Brain microvascular endothelial cell (primary cell): ENCODE data around the gene CFH.

Experiments used
- DNase-seq: peaks from one replicate; pipeline ENCODE4 v3.0.0-alpha.2; 2020
- H3K27ac ChIP-seq: fragments of 250-450 bp; sonication (Bioruptor Pico); 2 replicates; pipeline ENCODE4 v1.5.1; 2020; ENCODE audit warnings: mild to moderate bottlenecking, moderate library complexity
- H3K27me3 ChIP-seq: fragments of 250-450 bp; sonication (Bioruptor Pico); replicated peaks from 2 replicates; pipeline ENCODE4 v1.5.1; 2020; ENCODE audit warnings: mild to moderate bottlenecking
- H3K36me3 ChIP-seq: fragments of 250-450 bp; sonication (Bioruptor Pico); replicated peaks from 2 replicates; pipeline ENCODE4 v1.5.1; 2020; ENCODE audit warnings: mild to moderate bottlenecking
- H3K4me3 ChIP-seq: 2 replicates; pipeline ENCODE4 v1.5.1; 2011; ENCODE audit warnings: low read depth, mild to moderate bottlenecking, control low read depth, low read length, moderate library complexity
- in situ Hi-C: cut with HindIII; loops from 2 replicates; pipeline ENCODE4 v1.10.0; 2017; ENCODE audit warnings: low sequenced_read_pairs, low pct_ligation_motif_present
- TF ChIP-seq, protein P1 (sequence below): IDR thresholded peaks from 2 replicates; pipeline ENCODE4 v1.5.1; 2011; ENCODE audit warnings: low read depth, mild to moderate bottlenecking, moderate library complexity, low read length, control low read depth, inconsistent platforms; ENCODE audit errors: missing control alignments

CFH gene

DNA sequence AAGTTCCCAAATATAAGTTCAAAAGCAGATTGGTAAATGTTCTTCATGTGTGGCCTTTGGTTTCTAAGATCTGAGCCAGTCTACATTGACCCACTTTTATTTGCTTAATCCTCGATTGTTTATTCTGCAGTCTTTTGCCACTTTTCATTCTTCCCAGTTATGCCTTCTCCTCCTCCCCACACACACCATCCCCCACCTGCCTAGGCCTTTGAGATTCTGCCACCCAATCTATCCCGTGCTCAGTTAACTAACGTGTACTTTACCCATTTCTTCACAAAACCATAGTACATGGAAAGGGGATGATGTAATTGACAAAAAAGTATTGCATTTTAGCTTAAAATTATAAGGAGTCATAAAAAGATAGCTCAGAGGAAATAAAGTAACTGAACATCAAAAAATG lies 3.7 kb downstream of the CFH start:
- no peak for DNase-seq
- TF ChIP-seq, protein P1, sequence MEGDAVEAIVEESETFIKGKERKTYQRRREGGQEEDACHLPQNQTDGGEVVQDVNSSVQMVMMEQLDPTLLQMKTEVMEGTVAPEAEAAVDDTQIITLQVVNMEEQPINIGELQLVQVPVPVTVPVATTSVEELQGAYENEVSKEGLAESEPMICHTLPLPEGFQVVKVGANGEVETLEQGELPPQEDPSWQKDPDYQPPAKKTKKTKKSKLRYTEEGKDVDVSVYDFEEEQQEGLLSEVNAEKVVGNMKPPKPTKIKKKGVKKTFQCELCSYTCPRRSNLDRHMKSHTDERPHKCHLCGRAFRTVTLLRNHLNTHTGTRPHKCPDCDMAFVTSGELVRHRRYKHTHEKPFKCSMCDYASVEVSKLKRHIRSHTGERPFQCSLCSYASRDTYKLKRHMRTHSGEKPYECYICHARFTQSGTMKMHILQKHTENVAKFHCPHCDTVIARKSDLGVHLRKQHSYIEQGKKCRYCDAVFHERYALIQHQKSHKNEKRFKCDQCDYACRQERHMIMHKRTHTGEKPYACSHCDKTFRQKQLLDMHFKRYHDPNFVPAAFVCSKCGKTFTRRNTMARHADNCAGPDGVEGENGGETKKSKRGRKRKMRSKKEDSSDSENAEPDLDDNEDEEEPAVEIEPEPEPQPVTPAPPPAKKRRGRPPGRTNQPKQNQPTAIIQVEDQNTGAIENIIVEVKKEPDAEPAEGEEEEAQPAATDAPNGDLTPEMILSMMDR: no peak
- Histone ChIP-seq H3K27me3 (no peaks in the 10 kb centered on the region), H3K27ac (no peak overlapping the region), H3K36me3 (no peaks in the 10 kb centered on the region), H3K4me3 (no peak overlapping the region)
- in situ Hi-C loops: no loop called here

DNA sequence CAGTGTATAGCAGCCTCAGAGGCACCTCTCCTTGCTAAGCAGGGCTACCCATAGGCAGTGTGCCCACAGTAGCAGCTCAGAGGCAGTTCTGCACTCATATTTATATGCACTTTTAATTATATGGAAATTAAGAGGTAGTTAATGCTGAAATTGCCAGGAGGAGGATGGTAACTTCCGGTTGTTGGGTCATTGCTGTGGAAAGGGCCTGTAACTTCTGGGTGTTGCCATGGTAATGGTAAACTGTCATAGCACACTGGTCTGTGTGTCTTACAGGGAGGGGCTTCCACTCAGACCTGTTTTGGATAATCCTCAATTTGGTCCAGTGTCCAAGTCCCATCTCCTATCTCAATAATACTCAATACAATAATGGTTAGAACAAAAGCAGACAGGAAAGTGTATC lies 7.6 kb downstream of the CFH start:
- Histone ChIP-seq H3K27ac (no peak overlapping the region), H3K4me3 (no peak overlapping the region), H3K36me3 (no peaks in the 10 kb centered on the region), H3K27me3 (no peaks in the 10 kb centered on the region)
- TF ChIP-seq, protein P1: no peak
- in situ Hi-C loops: no loop called here
- no peak for DNase-seq

DNA sequence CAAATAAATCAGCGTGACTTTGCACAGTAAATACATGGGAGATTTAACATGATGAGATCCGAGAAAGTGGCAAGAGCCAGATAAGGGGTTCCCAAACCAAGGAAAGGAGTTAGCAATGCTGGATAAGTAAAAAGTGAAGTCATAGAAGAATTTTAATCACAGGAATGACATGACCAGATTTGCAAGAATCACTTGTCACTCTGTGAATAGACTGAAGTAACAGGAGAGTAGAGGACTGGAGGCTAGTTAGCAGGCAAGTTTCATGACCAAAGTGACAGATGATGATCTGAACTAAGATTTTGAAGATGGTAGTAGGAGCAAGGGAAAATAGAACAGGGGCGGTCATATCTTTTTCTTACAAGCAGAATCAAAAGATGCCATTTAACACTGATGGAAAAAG lies 8.4 kb downstream of the CFH start:
- no peaks in the 10 kb centered on the region for H3K36me3 ChIP-seq
- DNase-seq: no peak
- TF ChIP-seq, protein P1: no peak
- H3K27ac ChIP-seq: no peak overlapping the region
- H3K27me3 ChIP-seq: no peaks in the 10 kb centered on the region
- in situ Hi-C loops: no loop called here
- H3K4me3 ChIP-seq: no peak overlapping the region

DNA sequence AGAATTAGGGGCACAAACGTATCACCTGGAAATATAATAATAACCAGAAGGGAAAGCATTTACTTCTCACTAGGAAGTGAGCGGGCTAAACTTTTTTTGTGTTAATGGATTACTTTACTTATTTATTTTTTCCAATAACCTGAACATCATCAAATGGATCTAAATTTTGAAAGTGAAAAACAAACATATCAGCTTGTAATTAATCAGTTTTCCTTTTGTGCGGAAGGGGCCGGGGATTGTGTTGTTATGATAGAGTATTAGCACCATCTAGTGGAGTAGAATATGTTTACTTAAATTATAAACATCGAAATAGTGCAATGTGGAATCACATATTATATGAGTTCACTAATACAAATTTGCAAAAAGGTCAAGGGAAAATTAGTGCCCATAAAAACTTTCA lies 9.0 kb downstream of the CFH start:
- TF ChIP-seq, protein P1: peak; percentile 18
- in situ Hi-C loops: no loop called here
- DNase-seq: no peak
- no peak overlapping the region for H3K27ac ChIP-seq
- H3K36me3 ChIP-seq: peaks cover 2% of the 10 kb centered on the region
- no peaks in the 10 kb centered on the region for H3K27me3 ChIP-seq
- peak overlapping the region; percentile 13 for H3K4me3 ChIP-seq

DNA sequence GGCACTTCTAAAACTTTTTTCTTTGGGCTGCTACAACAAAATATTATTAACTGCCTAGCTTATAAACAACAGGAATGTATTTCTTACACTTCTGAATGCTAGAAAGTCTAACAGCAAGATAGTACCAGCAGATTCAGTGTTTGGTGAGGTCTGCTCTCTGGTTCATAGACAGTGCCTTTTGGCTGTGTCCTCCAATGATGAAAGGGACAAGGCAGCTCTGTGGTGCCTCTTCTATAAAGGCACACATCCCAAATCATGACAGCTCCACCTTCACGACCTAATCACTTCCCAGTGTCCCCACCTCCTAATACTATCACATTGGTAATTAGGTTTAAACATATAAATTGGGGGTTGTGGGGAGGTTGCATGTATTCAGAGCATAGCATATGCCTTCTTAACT lies 9.5 kb downstream of the CFH start:
- Histone ChIP-seq H3K27me3 (no peaks in the 10 kb centered on the region), H3K4me3 (no peak overlapping the region), H3K27ac (no peak overlapping the region), H3K36me3 (peaks cover 4% of the 10 kb centered on the region)
- no peak for DNase-seq
- in situ Hi-C loops: no loop called here
- TF ChIP-seq, protein P1: no peak

DNA sequence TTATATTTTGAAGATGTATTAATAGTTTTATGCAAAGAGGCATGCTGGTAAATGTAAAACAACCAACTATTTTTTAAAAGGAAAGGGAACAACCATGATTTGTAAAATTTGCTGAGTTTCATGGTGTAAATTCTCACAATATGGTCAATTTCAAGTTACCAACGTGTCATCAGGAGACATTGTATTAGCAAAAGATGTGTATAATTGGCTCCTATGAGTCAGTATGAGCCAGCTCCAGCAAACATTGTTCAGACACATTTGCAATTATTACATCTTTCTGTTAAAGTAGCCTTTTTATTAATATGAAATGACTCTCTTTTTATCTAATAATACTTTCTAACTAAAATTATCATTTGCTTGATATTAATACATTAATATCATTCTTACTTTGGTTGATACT lies 15.3 kb downstream of the CFH start:
- H3K27me3 ChIP-seq: no peaks in the 10 kb centered on the region
- in situ Hi-C loops: no loop called here
- TF ChIP-seq, protein P1: no peak

More for the DNA sequence above, 15.3 kb downstream of the CFH start:
- DNase-seq: no peak
- no peak overlapping the region for H3K4me3 ChIP-seq
- H3K27ac ChIP-seq: no peak overlapping the region
- H3K36me3 ChIP-seq: peaks cover 4% of the 10 kb centered on the region
